ENCODE measurements around the gene RNF44.

GRCh38 chr5:176529116-176529740, 8.0 kb downstream of the RNF44 start:
- TF ChIP-seq, protein P1, sequence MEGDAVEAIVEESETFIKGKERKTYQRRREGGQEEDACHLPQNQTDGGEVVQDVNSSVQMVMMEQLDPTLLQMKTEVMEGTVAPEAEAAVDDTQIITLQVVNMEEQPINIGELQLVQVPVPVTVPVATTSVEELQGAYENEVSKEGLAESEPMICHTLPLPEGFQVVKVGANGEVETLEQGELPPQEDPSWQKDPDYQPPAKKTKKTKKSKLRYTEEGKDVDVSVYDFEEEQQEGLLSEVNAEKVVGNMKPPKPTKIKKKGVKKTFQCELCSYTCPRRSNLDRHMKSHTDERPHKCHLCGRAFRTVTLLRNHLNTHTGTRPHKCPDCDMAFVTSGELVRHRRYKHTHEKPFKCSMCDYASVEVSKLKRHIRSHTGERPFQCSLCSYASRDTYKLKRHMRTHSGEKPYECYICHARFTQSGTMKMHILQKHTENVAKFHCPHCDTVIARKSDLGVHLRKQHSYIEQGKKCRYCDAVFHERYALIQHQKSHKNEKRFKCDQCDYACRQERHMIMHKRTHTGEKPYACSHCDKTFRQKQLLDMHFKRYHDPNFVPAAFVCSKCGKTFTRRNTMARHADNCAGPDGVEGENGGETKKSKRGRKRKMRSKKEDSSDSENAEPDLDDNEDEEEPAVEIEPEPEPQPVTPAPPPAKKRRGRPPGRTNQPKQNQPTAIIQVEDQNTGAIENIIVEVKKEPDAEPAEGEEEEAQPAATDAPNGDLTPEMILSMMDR (conservative IDR thresholded peaks at IDR 0.05 in 1 of 2, IDR thresholded peaks at IDR 0.05 in 1 of 2; ENCODE audit: low read depth in 1 of 2, low read length in 2 of 2) = no peak
- TF ChIP-seq EZH2 (IDR thresholded peaks at IDR 0.05; ENCODE audit: low read length, missing control alignments) = no peak

Data from fibroblast of lung (primary cell).